CD14-positive monocyte (primary cell): ENCODE data around the gene MRPL42. TPM values are rescaled to one million over a fixed set of nuclear protein-coding genes. Genes with fewer than 3 reads are reported as not detected.

Experiments
- DNase-seq, 3 donors: peaks; one replicate each; pipeline ENCODE4 v3.0.0-alpha.2; 2011 to 2022
- H2AFZ ChIP-seq: 2 replicates; pipeline ENCODE4 v1.6.0; 2012; ENCODE audit warnings: mild to moderate bottlenecking, low read depth, low read length, inconsistent platforms; ENCODE audit not compliant: insufficient read depth, poor library complexity, severe bottlenecking
- H3K27ac ChIP-seq, 2 donors: 1 replicate in 1 of 2; 2 replicates in 1 of 2; pipeline ENCODE4 v1.5.1; 2012 to 2013; ENCODE audit warnings: low read length in 2 of 2, control low read depth in 1 of 2, inconsistent platforms in 1 of 2, low read depth in 1 of 2, mild to moderate bottlenecking in 1 of 2
- H3K27me3 ChIP-seq, 2 donors: one replicate each; pipeline versions ENCODE4 v1.6.0 to v1.6.1; 2011 to 2013; ENCODE audit warnings: low read length in 2 of 2; ENCODE audit not compliant: control insufficient read depth in 2 of 2, insufficient read depth in 2 of 2
- H3K36me3 ChIP-seq, 2 donors: replicated peaks in 1 of 2; 1 replicate in 1 of 2; 2 replicates in 1 of 2; pipeline versions ENCODE4 v1.5.1 to v1.6.1; 2012 to 2013; ENCODE audit warnings: low read length in 2 of 2, control low read depth in 1 of 2, inconsistent platforms in 1 of 2, mild to moderate bottlenecking in 1 of 2; ENCODE audit not compliant: insufficient read depth in 2 of 2, control insufficient read depth in 1 of 2
- H3K4me1 ChIP-seq, 2 donors: 1 replicate in 1 of 2; 2 replicates in 1 of 2; pipeline versions ENCODE4 v1.5.1 to v1.6.1; 2012 to 2013; ENCODE audit warnings: low read length in 2 of 2, control low read depth in 1 of 2, inconsistent platforms in 1 of 2, mild to moderate bottlenecking in 1 of 2, moderate library complexity in 1 of 2; ENCODE audit not compliant: insufficient read depth in 2 of 2, control insufficient read depth in 1 of 2
- H3K4me2 ChIP-seq: replicated peaks from 2 replicates; pipeline ENCODE3; 2012; ENCODE audit warnings: low read length, moderate library complexity, mild to moderate bottlenecking; ENCODE audit not compliant: poor library complexity, severe bottlenecking; ENCODE audit errors: extremely low read depth
- H3K4me3 ChIP-seq, 3 experiments: fragments of 200-600 bp in 1 of 3; sonication (generic) in 1 of 3; replicated peaks in 1 of 3; 1 replicate in 2 of 3; 2 replicates in 1 of 3; pipeline ENCODE4 v1.5.1; 2011 to 2013; ENCODE audit warnings: low read length in 3 of 3, mild to moderate bottlenecking in 3 of 3, control low read depth in 2 of 3, low read depth in 2 of 3, inconsistent platforms in 1 of 3, moderate library complexity in 1 of 3
- H3K79me2 ChIP-seq: 2 replicates; pipeline ENCODE4 v1.6.0; 2012; ENCODE audit warnings: mild to moderate bottlenecking, control low read depth, inconsistent platforms, low read length, moderate library complexity; ENCODE audit not compliant: insufficient read depth
- H3K9ac ChIP-seq: 2 replicates; pipeline ENCODE4 v1.6.0; 2017; ENCODE audit warnings: low read length, mild to moderate bottlenecking; ENCODE audit not compliant: insufficient read depth, poor library complexity, severe bottlenecking
- H3K9me3 ChIP-seq, 2 donors: replicated peaks in 1 of 2; 1 replicate in 1 of 2; 2 replicates in 1 of 2; pipeline versions ENCODE4 v1.5.1 to v1.6.1; 2012 to 2013; ENCODE audit warnings: low read length in 2 of 2, control low read depth in 1 of 2; ENCODE audit not compliant: control insufficient read depth in 1 of 2, insufficient read depth in 1 of 2
- H4K20me1 ChIP-seq: 2 replicates; pipeline ENCODE4 v1.6.0; 2012; ENCODE audit warnings: mild to moderate bottlenecking, low read length, control low read depth, moderate library complexity; ENCODE audit not compliant: insufficient read depth
- H3K27ac Mint-ChIP-seq, 7 donors: one replicate each; pipeline ENCODE4 v1.8.0; 2020; ENCODE audit warnings: mild to moderate bottlenecking in 7 of 7, mixed read lengths in 7 of 7, moderate library complexity in 6 of 7, inconsistent platforms in 2 of 7
- H3K27me3 Mint-ChIP-seq, 3 donors: one replicate each; pipeline ENCODE4 v1.8.0; 2021 to 2022; ENCODE audit warnings: low read depth in 3 of 3, mild to moderate bottlenecking in 3 of 3, mixed read lengths in 3 of 3, moderate library complexity in 3 of 3, inconsistent platforms in 1 of 3
- H3K36me3 Mint-ChIP-seq, 2 donors: one replicate each; pipeline ENCODE4 v1.8.0; 2020; ENCODE audit warnings: mixed read lengths in 2 of 2, inconsistent platforms in 1 of 2, mild to moderate bottlenecking in 1 of 2
- H3K4me1 Mint-ChIP-seq: one replicate; pipeline ENCODE4 v1.8.0; 2020; ENCODE audit warnings: mild to moderate bottlenecking, mixed read lengths
- H3K4me3 Mint-ChIP-seq, 2 donors: one replicate each; pipeline ENCODE4 v1.8.0; 2020; ENCODE audit warnings: mild to moderate bottlenecking in 2 of 2, mixed read lengths in 2 of 2, moderate library complexity in 1 of 2
- H3K9me3 Mint-ChIP-seq, 7 donors: one replicate each; pipeline ENCODE4 v1.8.0; 2020 to 2022; ENCODE audit warnings: mixed read lengths in 7 of 7, mild to moderate bottlenecking in 6 of 7, moderate library complexity in 6 of 7, inconsistent platforms in 2 of 7
- WGBS: methylation state at CpG from one replicate; pipeline ENCODE4 v1.1.5; 2013; ENCODE audit warnings: missing lambda C conversion rate; ENCODE audit not compliant: insufficient coverage; 5-methylcytosine and 5-hydroxymethylcytosine counted together
- intact Hi-C, 2 donors: fragments of 100-400 bp; cut with micrococcal nuclease; formaldehyde crosslinking; loops; one replicate each; pipeline versions ENCODE4 v1.15.0 to v1.15.1; 2023
- polyA plus RNA-seq, 3 donors: library from polyadenylated mRNA; depleted of rRNA in 1 of 3; unstranded in 2 of 3; stranded (reverse) in 1 of 3; fragments of 300-500 nt in 2 of 3; fragments of >200 nt in 1 of 3; fragmentation: Illumina TruSeq in 2 of 3; gene quantifications; 1 replicate in 2 of 3; 2 replicates in 1 of 3; pipeline ENCODE4 v1.2.3, GENCODE V29; 2012 to 2021
- TF ChIP-seq, protein P1 (sequence below): fragments of 200-600 bp; IDR thresholded peaks from one replicate; pipeline ENCODE4 v1.8.0; 2022; ENCODE audit warnings: antibody characterized with exemption, mild to moderate bottlenecking

The MRPL42 gene
- polyA plus RNA-seq, 3 donors: 15.7 to 68.3 (median 62.8) TPM

DNA sequence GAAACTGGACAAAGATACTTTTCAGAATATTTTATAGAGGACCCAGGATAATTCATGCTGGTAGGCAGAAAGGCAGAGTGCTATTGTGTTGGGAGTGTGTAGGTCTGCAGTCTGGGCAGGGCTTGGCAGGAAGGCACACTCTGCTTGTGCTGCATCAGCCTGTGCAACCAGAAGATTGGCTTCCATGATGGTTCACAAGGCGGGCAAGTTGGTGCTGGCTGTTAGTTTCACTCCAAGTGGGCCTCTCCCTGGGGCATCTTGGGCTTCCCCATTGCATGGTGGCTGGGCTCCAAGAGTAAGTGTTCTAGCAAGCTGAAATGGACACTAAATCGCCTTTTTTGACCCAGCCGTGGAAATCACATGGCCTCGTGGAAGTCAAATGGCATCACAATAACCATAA is 23.7 kb upstream of the MRPL42 start:
- H3K27me3 Mint-ChIP-seq: no peaks in the 10 kb centered on the region

DNA sequence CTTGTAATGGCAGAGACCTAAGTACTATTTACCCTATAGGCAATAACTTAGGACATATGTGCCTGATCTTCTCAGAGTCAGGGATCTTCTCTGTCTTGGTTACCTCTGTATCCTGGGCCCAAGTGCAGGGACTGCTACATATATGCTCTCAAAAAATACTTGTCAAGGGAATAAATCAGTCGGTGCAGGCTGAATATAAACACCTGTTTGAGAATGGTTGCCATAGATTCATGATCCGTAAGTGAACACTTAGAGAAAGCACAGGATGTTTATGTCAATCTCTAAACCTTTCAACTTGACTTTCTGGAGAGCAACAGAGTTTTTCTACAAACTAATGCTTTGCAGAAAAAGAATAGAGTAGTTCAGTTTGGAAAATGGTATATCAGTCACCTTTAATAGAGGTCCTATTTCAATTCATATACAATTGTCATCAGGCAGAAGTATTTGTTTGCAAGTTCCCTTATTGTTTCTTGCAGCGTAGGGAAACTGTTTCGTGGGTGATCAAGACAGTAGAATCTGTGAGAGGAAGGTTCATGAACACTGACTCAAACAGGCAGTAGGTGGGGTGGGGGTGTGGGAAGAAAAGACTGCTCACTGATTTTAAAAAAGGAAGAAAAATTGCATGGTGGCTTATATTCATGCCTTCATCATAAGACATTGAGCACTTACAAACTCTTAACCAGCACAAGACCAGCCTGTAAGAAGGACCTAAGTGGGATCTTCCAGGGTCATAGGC is 19.6 kb upstream of the MRPL42 start:
- Mint-ChIP-seq H3K27me3 (peaks cover 2 to 5% (median 2%) of the 10 kb centered on the region in 3 donors), H3K4me1 (peaks cover 3% of the 10 kb centered on the region), H3K9me3 (peaks cover 0 to 3% (median 0%) of the 10 kb centered on the region in 7 donors), H3K4me3 (no peak overlapping the region), H3K36me3 (no peaks in the 10 kb centered on the region), H3K27ac (peak overlapping the region in 1 of 7 donors; percentile 8)
- DNase-seq: no peak
- Histone ChIP-seq H3K36me3 (no peaks in the 10 kb centered on the region), H4K20me1 (no peaks in the 10 kb centered on the region), H2AFZ (no peak overlapping the region), H3K4me1 (peaks cover 3 to 4% of the 10 kb centered on the region in 2 donors), H3K4me3 (no peak overlapping the region), H3K9ac (no peak overlapping the region), H3K27ac (no peak overlapping the region), H3K9me3 (no peaks in the 10 kb centered on the region), H3K79me2 (no peaks in the 10 kb centered on the region), H3K4me2 (no peak overlapping the region), H3K27me3 (no peaks in the 10 kb centered on the region)
- WGBS: no CpG with 5 or more reads among the region's 4 CpGs
- TF ChIP-seq, protein P1, sequence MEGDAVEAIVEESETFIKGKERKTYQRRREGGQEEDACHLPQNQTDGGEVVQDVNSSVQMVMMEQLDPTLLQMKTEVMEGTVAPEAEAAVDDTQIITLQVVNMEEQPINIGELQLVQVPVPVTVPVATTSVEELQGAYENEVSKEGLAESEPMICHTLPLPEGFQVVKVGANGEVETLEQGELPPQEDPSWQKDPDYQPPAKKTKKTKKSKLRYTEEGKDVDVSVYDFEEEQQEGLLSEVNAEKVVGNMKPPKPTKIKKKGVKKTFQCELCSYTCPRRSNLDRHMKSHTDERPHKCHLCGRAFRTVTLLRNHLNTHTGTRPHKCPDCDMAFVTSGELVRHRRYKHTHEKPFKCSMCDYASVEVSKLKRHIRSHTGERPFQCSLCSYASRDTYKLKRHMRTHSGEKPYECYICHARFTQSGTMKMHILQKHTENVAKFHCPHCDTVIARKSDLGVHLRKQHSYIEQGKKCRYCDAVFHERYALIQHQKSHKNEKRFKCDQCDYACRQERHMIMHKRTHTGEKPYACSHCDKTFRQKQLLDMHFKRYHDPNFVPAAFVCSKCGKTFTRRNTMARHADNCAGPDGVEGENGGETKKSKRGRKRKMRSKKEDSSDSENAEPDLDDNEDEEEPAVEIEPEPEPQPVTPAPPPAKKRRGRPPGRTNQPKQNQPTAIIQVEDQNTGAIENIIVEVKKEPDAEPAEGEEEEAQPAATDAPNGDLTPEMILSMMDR: no peak
- intact Hi-C loops: loop anchor here in 1 of 2 donors (10.0 kb wide), 1 partner anchor 227 kb away; the partner anchor contains the start of gene CRADD

More for the DNA sequence above, 23.7 kb upstream of the MRPL42 start:
- H3K4me1 ChIP-seq: peaks cover 25 to 34% of the 10 kb centered on the region in 2 donors
- no peak for DNase-seq
- H3K4me2 ChIP-seq: no peak overlapping the region
- intact Hi-C loops: loop anchor here in 1 of 2 donors (10.0 kb wide), 1 partner anchor 231 kb away; the partner anchor contains the start of gene CRADD
- H3K27ac ChIP-seq: no peak overlapping the region
- no peaks in the 10 kb centered on the region for H3K36me3 Mint-ChIP-seq
- TF ChIP-seq, protein P1: no peak
- H3K9ac ChIP-seq: no peak overlapping the region
- H3K27ac Mint-ChIP-seq: peak overlapping the region in 1 of 7 donors; percentile 35
- H4K20me1 ChIP-seq: peaks cover 23% of the 10 kb centered on the region
- 100% methylated on average over 3 of the region's 4 CpGs for WGBS
- no peaks in the 10 kb centered on the region for H3K27me3 ChIP-seq
- no peaks in the 10 kb centered on the region for H3K9me3 Mint-ChIP-seq
- H3K36me3 ChIP-seq: no peaks in the 10 kb centered on the region
- H3K79me2 ChIP-seq: peaks cover 31% of the 10 kb centered on the region
- H2AFZ ChIP-seq: no peak overlapping the region
- no peak overlapping the region for H3K4me3 ChIP-seq
- H3K4me1 Mint-ChIP-seq: peaks cover 30% of the 10 kb centered on the region
- no peaks in the 10 kb centered on the region for H3K9me3 ChIP-seq
- H3K4me3 Mint-ChIP-seq: no peak overlapping the region
